Measurements from ENCODE around the gene TMEM14A. TPM values are rescaled to one million over a fixed set of nuclear protein-coding genes. Genes with fewer than 3 reads are reported as not detected.

TMEM14A gene
- total and polyA plus RNA-seq, 2 of the 8 experiments (the other 6 are each of a cell fraction or from before 2014, with no cell fraction given) = 11.1 to 11.2 TPM

DNA sequence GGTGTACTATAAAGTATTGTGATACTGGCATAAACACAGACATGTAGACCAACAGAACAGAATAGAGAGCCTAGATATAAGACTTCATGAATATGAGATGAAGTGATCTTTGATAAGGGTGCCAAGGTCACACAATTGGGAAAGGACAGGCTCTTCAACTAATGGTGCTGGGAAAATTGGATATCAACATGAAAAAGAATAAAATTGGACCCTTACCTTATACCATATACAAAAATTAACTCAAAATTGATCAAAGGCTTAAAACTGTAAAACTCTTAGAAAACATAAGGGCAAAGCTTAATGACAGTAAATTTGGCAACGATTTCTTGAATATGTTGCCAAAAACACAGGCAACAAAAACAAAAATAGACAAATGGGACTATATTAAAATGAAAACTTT lies 49.3 kb upstream of the TMEM14A start:
- no peak overlapping the region for H3K4me3 ChIP-seq (ENCODE audit: extremely low read depth in 1 of 4, insufficient read depth in 2 of 4, low read depth in 3 of 4, low read length in 4 of 4)
- ChIA-PET CTCF (ENCODE audit: partially characterized antibody) (interaction anchor here (0.6 to 0.7 kb wide), 2 partner anchors 22 to 337 kb away, joined by 3 read pairs; partner anchors contain the start of gene MCM3), POLR2A (ENCODE audit: partially characterized antibody) (interaction anchor here (2.3 kb wide), 1 partner anchor 9 kb away, joined by 5 read pairs; no protein-coding TSS in a partner anchor)
- no peak overlapping the region for H2AK5ac ChIP-seq (ENCODE audit: low read depth, low read length)
- H2AFZ ChIP-seq (ENCODE audit: low read length) = no peak overlapping the region
- no peak overlapping the region for H4K91ac ChIP-seq (replicated peaks; ENCODE audit: insufficient read length, low read length)
- no peaks in the 10 kb centered on the region for H3K79me1 ChIP-seq (ENCODE audit: low read depth, low read length)
- H3K18ac ChIP-seq (ENCODE audit: extremely low read depth, low read length) = no peak overlapping the region
- H2BK5ac ChIP-seq (ENCODE audit: low read depth, low read length) = no peak overlapping the region
- H3K9ac ChIP-seq (replicated peaks in 1 of 4; ENCODE audit: extremely low read depth in 1 of 4, low read depth in 3 of 4, low read length in 3 of 4) = no peak overlapping the region
- H3K4ac ChIP-seq (replicated peaks; ENCODE audit: insufficient read length, low read depth, low read length) = no peak overlapping the region
- H2BK12ac ChIP-seq (ENCODE audit: low read depth, low read length) = no peak overlapping the region
- no peak overlapping the region for H3K27ac ChIP-seq (ENCODE audit: low read depth, low read length)
- no peak overlapping the region for H3K56ac ChIP-seq (replicated peaks; ENCODE audit: insufficient read length, low read depth, low read length)
- H3K36me3 ChIP-seq (ENCODE audit: control insufficient read depth in 2 of 4, insufficient read depth in 4 of 4, low read length in 3 of 4) = no peaks in the 10 kb centered on the region
- H3K23ac ChIP-seq (ENCODE audit: insufficient read length) = no peak overlapping the region
- H2BK120ac ChIP-seq (replicated peaks; ENCODE audit: low read depth, low read length) = no peak overlapping the region
- TF ChIP-seq SIN3A (conservative IDR thresholded peaks at IDR 0.05 in 1 of 2, IDR thresholded peaks at IDR 0.05 in 1 of 2; ENCODE audit: low read depth in 1 of 2, low read length in 2 of 2) (no peak), SIRT6 (IDR thresholded peaks at IDR 0.05; ENCODE audit: low read length) (no peak), GABPA (IDR thresholded peaks at IDR 0.05; ENCODE audit: borderline replicate concordance, insufficient read depth, low read length) (no peak), BCL11A (IDR thresholded peaks at IDR 0.05; ENCODE audit: low read depth in 2 of 2, low read length in 2 of 2) (no peak), RFX5 (IDR thresholded peaks at IDR 0.05; ENCODE audit: borderline replicate concordance, low read depth, low read length) (no peak), RXRA (IDR thresholded peaks at IDR 0.05; ENCODE audit: insufficient read depth, low read depth, low read length) (no peak), CHD1 (IDR thresholded peaks at IDR 0.05; ENCODE audit: low read depth, low read length) (no peak), CTBP2 (IDR thresholded peaks at IDR 0.05; ENCODE audit: borderline replicate concordance, insufficient read depth, insufficient read length, low read length) (no peak), SP1 (IDR thresholded peaks at IDR 0.05; ENCODE audit: low read depth, low read length) (no peak)
- TF ChIP-seq, protein P1, sequence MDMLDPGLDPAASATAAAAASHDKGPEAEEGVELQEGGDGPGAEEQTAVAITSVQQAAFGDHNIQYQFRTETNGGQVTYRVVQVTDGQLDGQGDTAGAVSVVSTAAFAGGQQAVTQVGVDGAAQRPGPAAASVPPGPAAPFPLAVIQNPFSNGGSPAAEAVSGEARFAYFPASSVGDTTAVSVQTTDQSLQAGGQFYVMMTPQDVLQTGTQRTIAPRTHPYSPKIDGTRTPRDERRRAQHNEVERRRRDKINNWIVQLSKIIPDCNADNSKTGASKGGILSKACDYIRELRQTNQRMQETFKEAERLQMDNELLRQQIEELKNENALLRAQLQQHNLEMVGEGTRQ (IDR thresholded peaks at IDR 0.05; ENCODE audit: low read length) = no peak
- no peaks in the 10 kb centered on the region for H3K79me2 ChIP-seq (ENCODE audit: control insufficient read depth in 1 of 2, insufficient read depth in 2 of 2, low read length in 2 of 2)
- no peaks in the 10 kb centered on the region for H3K9me3 ChIP-seq (ENCODE audit: insufficient read depth in 2 of 2, low read depth in 1 of 2, low read length in 1 of 2)
- FAIRE-seq (no peak), DNase-seq (ENCODE audit: low read depth in 1 of 2, low spot score in 2 of 2) (no peak)
- H4K20me1 ChIP-seq (replicated peaks in 1 of 2; ENCODE audit: control insufficient read depth in 1 of 2, insufficient read depth in 2 of 2, low read length in 2 of 2) = no peaks in the 10 kb centered on the region
- no peak overlapping the region for H4K8ac ChIP-seq (ENCODE audit: extremely low read depth, insufficient read depth, low read length)
- WGBS, 2 experiments (ENCODE audit: extremely low coverage in 1 of 2, insufficient coverage in 1 of 2, insufficient read length in 1 of 2, insufficient replicate concordance in 2 of 2, low coverage in 1 of 2, low lambda C conversion rate in 2 of 2, missing lambda C conversion rate in 1 of 2) = 84% methylated on average over 1 of the region's 1 CpG; no CpG with 5 or more reads in 1 of the 2 experiments
- H2BK20ac ChIP-seq (ENCODE audit: low read length) = no peak overlapping the region
- no peak overlapping the region for H3K4me2 ChIP-seq (ENCODE audit: insufficient read depth in 1 of 2, low read depth in 2 of 2, low read length in 2 of 2)
- H4K5ac ChIP-seq (ENCODE audit: insufficient read length, low read depth, low read length) = no peak overlapping the region
- no peak overlapping the region for H2BK15ac ChIP-seq (ENCODE audit: low read length)
- H3K14ac ChIP-seq (ENCODE audit: insufficient read length) = no peak overlapping the region
- H3K4me1 ChIP-seq (replicated peaks in 1 of 4; ENCODE audit: control insufficient read depth in 3 of 4, insufficient read depth in 4 of 4, low read length in 3 of 4) = no peaks in the 10 kb centered on the region
- no peaks in the 10 kb centered on the region for H3K23me2 ChIP-seq (ENCODE audit: low read depth, low read length)
- no peaks in the 10 kb centered on the region for H3K27me3 ChIP-seq (replicated peaks in 1 of 4; ENCODE audit: control insufficient read depth in 3 of 4, extremely low read depth in 1 of 4, insufficient read depth in 3 of 4, low read length in 3 of 4)
